Measurements from ENCODE around the gene SLC6A2. TPM values are rescaled to one million over a fixed set of nuclear protein-coding genes. Genes with fewer than 3 reads are reported as not detected.
A peak's percentile ranks its signal among the peaks of the same experiment; 100 is the strongest.
"Not testable (repeated sequence)": the region's sequence is repeated elsewhere in the genome, so short reads cannot be mapped to it uniquely, and the experiment has no call there.

Gene SLC6A2
- total RNA-seq, 2 experiments from 2014 or later = not detected

- Mint-ChIP-seq H3K9me3 (ENCODE audit: low read depth) (no peaks in the 10 kb centered on the region), H3K27me3 (peaks cover 35% of the 10 kb centered on the region), H3K27ac (no peak overlapping the region), H3K4me1 (no peaks in the 10 kb centered on the region), H3K4me3 (no peak overlapping the region), H3K36me3 (no peaks in the 10 kb centered on the region)
- CTCF ChIA-PET = no interaction called here
- DNase-seq (no peak), ATAC-seq (no peak)
These were observed 69.4 kb downstream of the SLC6A2 start for GRCh38 chr16:55725055-55725777.

DNA sequence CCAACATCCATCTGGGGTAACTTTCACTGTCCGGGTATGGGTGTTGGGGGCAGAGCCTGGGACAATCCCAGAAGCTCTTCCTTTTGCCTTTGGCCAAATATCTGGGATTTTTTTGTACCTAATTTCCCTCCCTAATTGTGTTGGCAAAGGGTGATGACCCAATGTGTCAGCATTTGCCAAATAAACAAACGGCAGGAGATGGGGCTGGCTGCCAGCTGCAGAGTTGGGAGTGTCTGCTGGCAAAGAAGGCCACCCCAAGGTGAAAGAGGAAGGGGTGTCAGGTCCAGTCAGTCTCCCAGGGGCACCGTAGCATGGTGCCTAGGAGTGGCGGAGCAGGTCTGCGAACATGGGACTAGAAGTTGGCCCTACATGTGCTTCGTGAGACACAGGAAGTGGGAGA, 73.0 kb downstream of the SLC6A2 start:
- CTCF ChIA-PET = no interaction called here
- no peak overlapping the region for H3K4me3 Mint-ChIP-seq
- H3K36me3 Mint-ChIP-seq = no peaks in the 10 kb centered on the region
- peaks cover 8% of the 10 kb centered on the region for H3K27me3 Mint-ChIP-seq
- H3K4me1 Mint-ChIP-seq = no peaks in the 10 kb centered on the region
- H3K9me3 Mint-ChIP-seq (ENCODE audit: low read depth) = no peaks in the 10 kb centered on the region
- no peak overlapping the region for H3K27ac Mint-ChIP-seq
- ATAC-seq (no peak), DNase-seq (no peak)

DNA sequence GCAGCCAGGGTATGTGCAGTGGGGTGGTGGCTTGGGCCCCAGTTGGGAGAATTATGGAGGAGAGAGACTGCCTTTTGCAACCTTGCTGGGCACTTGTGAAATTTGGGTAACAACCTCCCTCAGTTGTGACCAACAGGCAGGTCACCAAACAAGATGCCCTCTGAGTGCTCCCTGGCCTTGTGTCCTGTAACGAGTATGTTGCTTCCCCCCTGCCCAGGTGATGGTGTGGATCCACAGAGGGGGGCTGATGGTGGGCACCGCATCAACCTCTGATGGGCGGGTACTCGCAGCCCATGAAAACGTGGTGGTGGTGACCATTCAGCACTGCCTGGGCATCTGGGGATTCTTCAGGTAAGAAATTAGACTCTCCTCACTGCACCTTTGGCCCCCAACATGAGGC, 74.3 kb downstream of the SLC6A2 start:
- no peak overlapping the region for H3K27ac Mint-ChIP-seq
- no peaks in the 10 kb centered on the region for H3K4me1 Mint-ChIP-seq
- H3K36me3 Mint-ChIP-seq = no peaks in the 10 kb centered on the region
- no peaks in the 10 kb centered on the region for H3K9me3 Mint-ChIP-seq (ENCODE audit: low read depth)
- ATAC-seq (no peak), DNase-seq (no peak)
- peaks cover 5% of the 10 kb centered on the region for H3K27me3 Mint-ChIP-seq
- CTCF ChIA-PET = no interaction called here
- no peak overlapping the region for H3K4me3 Mint-ChIP-seq

DNA sequence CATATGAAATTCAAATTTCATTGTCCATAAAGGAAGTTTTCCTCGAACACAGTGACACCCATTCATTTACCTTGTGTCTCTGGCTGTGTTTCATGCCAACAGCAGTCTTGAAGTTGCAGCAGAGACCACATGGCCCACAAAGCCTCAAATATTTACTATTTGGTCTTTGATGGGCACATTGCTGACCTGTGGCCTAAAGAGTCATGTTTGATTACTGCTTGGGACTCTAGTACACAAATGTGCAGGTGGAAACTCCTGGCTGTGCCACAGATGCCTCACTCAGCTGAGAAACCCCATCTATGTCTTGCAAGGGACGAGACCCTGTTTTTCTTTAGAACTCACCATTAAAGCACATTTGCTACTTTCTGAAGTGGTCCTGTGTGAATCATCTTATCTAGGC, 76.7 kb downstream of the SLC6A2 start:
- peaks cover 10% of the 10 kb centered on the region for H3K27me3 Mint-ChIP-seq
- no peak for ATAC-seq
- H3K36me3 Mint-ChIP-seq = no peaks in the 10 kb centered on the region
- CTCF ChIA-PET = no interaction called here
- no peaks in the 10 kb centered on the region for H3K9me3 Mint-ChIP-seq (ENCODE audit: low read depth)
- no peak for DNase-seq
- no peak overlapping the region for H3K4me3 Mint-ChIP-seq
- no peak overlapping the region for H3K27ac Mint-ChIP-seq
- no peaks in the 10 kb centered on the region for H3K4me1 Mint-ChIP-seq

DNA sequence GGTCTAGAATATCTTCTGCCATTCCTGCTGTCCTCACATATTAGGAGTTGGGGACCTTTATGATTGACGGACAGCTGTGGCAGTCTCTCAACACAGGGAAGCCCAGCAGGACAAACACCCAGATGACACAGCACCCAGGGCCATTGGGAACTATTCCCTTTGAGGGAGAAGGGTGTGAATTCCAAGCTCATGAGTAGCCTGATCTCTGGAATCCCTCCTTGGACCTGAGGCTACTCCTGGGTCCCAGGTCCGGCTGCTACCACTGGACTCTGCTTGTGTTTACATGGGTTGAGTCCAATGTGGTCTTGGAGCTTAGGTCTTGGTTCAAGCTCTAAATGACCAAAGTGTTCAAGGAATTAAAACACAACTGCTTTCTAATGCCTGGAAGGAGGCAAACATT, 78.9 kb downstream of the SLC6A2 start:
- no peaks in the 10 kb centered on the region for H3K36me3 Mint-ChIP-seq
- H3K9me3 Mint-ChIP-seq (ENCODE audit: low read depth) = no peaks in the 10 kb centered on the region
- DNase-seq (no peak), ATAC-seq (no peak)
- no peaks in the 10 kb centered on the region for H3K4me1 Mint-ChIP-seq
- no peak overlapping the region for H3K27ac Mint-ChIP-seq
- peaks cover 26% of the 10 kb centered on the region for H3K27me3 Mint-ChIP-seq
- no peak overlapping the region for H3K4me3 Mint-ChIP-seq
- CTCF ChIA-PET = no interaction called here

GRCh38 chr16:55735120-55735781, 79.5 kb downstream of the SLC6A2 start:
- H3K27me3 Mint-ChIP-seq = peaks cover 26% of the 10 kb centered on the region
- no peaks in the 10 kb centered on the region for H3K9me3 Mint-ChIP-seq (ENCODE audit: low read depth)
- CTCF ChIA-PET = no interaction called here

DNA sequence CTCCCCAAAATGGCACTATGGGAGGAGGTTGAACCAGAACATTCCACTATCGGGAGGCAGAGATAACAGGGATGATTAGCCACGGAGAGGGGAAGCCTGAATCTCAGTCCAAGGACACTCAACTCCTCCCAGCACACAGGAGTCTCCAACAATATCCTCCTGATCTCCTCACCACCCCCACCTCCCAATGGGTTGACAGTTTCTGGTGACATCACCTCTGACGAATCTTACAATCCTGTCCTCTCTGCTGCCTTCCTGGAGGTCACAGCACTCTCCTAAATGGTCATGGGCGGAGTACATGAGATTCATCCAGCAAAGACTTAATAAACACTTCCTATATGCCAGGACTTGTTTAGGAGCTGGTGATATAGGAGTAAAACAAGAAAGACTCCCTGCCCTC, 80.9 kb downstream of the SLC6A2 start:
- H3K36me3 Mint-ChIP-seq = no peaks in the 10 kb centered on the region

More at GRCh38 chr16:55735120-55735781, 79.5 kb downstream of the SLC6A2 start:
- ATAC-seq (no peak), DNase-seq (no peak)
- no peaks in the 10 kb centered on the region for H3K36me3 Mint-ChIP-seq
- H3K27ac Mint-ChIP-seq = no peak overlapping the region
- no peak overlapping the region for H3K4me3 Mint-ChIP-seq
- H3K4me1 Mint-ChIP-seq = no peaks in the 10 kb centered on the region

DNA sequence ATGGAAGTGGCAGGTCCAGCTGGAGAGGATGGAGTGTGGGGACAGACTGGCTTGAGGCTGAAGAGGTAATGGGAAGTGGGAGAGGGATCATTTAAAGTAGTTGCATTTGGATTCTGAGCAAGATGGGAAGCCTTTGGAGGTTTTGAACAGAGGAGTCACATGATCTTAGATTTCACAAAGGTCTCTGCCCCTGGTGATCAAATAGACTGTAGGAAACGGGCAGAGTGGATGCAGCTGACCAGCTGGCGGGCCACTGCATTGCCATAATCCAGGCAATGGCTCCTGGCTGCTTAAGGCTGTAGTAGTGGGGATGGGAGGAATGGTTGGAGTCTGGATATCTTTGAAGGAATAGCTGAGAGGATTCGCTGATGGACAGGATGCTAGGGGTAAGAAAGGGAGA, 81.5 kb downstream of the SLC6A2 start:
- CTCF ChIA-PET = no interaction called here
- Mint-ChIP-seq H3K36me3 (no peaks in the 10 kb centered on the region), H3K27ac (no peak overlapping the region), H3K4me1 (no peaks in the 10 kb centered on the region), H3K9me3 (ENCODE audit: low read depth) (no peaks in the 10 kb centered on the region), H3K27me3 (peaks cover 32% of the 10 kb centered on the region), H3K4me3 (no peak overlapping the region)
- no peak for DNase-seq
- no peak for ATAC-seq

More for the DNA sequence above, 80.9 kb downstream of the SLC6A2 start:
- H3K27me3 Mint-ChIP-seq = peaks cover 32% of the 10 kb centered on the region
- DNase-seq (no peak), ATAC-seq (no peak)
- H3K27ac Mint-ChIP-seq = no peak overlapping the region
- no peaks in the 10 kb centered on the region for H3K4me1 Mint-ChIP-seq
- no peak overlapping the region for H3K4me3 Mint-ChIP-seq
- CTCF ChIA-PET = no interaction called here
- H3K9me3 Mint-ChIP-seq (ENCODE audit: low read depth) = no peaks in the 10 kb centered on the region

- DNase-seq (no peak), ATAC-seq (no peak)
- Mint-ChIP-seq H3K4me3 (no peak overlapping the region), H3K4me1 (no peaks in the 10 kb centered on the region), H3K36me3 (no peaks in the 10 kb centered on the region), H3K27ac (no peak overlapping the region), H3K27me3 (peaks cover 33% of the 10 kb centered on the region), H3K9me3 (ENCODE audit: low read depth) (no peaks in the 10 kb centered on the region)
- CTCF ChIA-PET = no interaction called here
These were observed 82.2 kb downstream of the SLC6A2 start for GRCh38 chr16:55737966-55738365.

DNA sequence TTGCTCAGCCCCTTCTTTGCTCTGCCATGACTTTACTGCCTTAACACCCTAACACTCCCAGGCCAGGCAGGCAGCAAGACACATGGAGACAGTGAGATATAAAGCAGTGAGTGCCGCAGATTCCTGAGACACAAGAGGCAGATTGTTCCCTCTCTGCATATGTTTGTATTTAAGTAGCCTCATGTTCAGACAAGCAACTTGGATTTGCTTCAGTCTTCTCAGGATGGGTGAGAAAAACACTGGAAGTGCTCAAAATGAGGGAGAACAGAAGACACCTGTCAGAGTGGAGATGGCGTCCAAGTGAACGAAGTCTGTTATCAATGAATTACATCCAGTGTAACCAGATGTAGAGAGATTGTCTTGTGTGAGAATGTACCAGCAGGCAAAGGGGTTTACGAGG, 90.3 kb downstream of the SLC6A2 start:
- Mint-ChIP-seq H3K9me3 (ENCODE audit: low read depth) (no peaks in the 10 kb centered on the region), H3K36me3 (no peaks in the 10 kb centered on the region), H3K4me3 (no peak overlapping the region), H3K4me1 (no peaks in the 10 kb centered on the region), H3K27ac (no peak overlapping the region), H3K27me3 (peaks cover 32% of the 10 kb centered on the region)
- CTCF ChIA-PET = no interaction called here
- ATAC-seq (no peak), DNase-seq (no peak)

DNA sequence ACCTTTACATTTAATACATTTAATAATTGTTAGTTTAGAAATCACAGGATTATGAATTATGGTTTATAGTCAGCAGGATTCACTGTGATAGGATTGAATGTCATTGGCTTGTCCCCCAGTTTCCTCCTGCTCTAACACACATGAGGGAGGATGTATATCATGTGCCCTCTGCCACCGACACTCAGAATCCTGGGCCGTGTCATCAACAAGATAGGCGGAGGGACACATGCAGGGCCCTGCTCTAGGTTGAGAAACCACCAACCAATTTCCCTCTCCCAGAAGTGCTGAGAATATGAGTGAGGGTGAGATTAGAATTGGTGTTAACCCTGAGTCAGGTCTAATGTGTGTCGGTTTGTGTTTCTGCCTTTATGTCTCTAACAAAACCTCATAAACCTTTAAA, 92.0 kb downstream of the SLC6A2 start:
- CTCF ChIA-PET = no interaction called here
- Mint-ChIP-seq H3K27ac (no peak overlapping the region), H3K4me3 (no peak overlapping the region), H3K4me1 (peaks cover 7% of the 10 kb centered on the region), H3K36me3 (peaks cover 9% of the 10 kb centered on the region), H3K9me3 (ENCODE audit: low read depth) (peaks cover 6% of the 10 kb centered on the region), H3K27me3 (peaks cover 26% of the 10 kb centered on the region)
- ATAC-seq (no peak), DNase-seq (no peak)

- CTCF ChIA-PET = interaction anchor here (1.4 kb wide), 1 partner anchor 288 kb away, joined by 7 read pairs; no protein-coding TSS in a partner anchor
- Mint-ChIP-seq H3K4me1 (peaks cover 25% of the 10 kb centered on the region), H3K36me3 (peaks cover 25% of the 10 kb centered on the region), H3K27ac (peak overlapping the region; percentile 98), H3K9me3 (ENCODE audit: low read depth) (peaks cover 18% of the 10 kb centered on the region)
- peak; percentile 78 for ATAC-seq
- H3K27me3 Mint-ChIP-seq, H3K4me3 Mint-ChIP-seq, DNase-seq: not testable (repeated sequence)
These were observed 96.8 kb downstream of the SLC6A2 start for GRCh38 chr16:55752465-55753144.

DNA sequence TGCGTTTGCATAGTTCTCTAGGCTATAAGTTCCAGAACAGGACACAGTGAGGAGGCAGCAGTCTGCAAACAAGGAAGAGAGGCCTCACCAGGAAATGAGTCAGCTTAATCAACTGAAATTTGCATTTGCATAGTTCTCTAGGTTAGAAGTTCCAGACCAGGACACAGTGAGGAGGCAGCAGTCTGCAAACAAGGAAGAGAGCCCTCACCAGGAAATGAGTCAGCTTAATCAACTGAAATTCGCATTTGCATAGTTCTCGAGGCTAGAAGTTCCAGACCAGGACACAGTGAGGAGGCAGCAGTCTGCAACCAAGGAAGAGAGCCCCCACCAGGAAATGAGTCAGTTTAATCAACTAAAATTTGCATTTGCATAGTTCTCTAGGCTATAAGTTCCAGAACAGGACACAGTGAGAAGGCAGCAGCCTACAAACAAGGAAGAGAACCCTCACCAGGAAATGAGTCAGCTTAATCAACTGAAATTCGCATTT, 97.4 kb downstream of the SLC6A2 start:
- ATAC-seq, H3K27me3 Mint-ChIP-seq: not testable (repeated sequence)
- peaks cover 18% of the 10 kb centered on the region for H3K9me3 Mint-ChIP-seq (ENCODE audit: low read depth)
- peaks cover 25% of the 10 kb centered on the region for H3K36me3 Mint-ChIP-seq
- H3K4me3 Mint-ChIP-seq = peak overlapping the region; percentile 23
- peaks cover 25% of the 10 kb centered on the region for H3K4me1 Mint-ChIP-seq
- DNase-seq = peak; percentile 59
- peak overlapping the region; percentile 98 for H3K27ac Mint-ChIP-seq
- CTCF ChIA-PET = interaction anchor here (1.4 kb wide), 1 partner anchor 288 kb away, joined by 7 read pairs; no protein-coding TSS in a partner anchor

Data from activated CD8-positive, alpha-beta memory T cell treated with anti-CD3 and anti-CD28 coated beads, Interleukin-2, amount 10 ng/mL, durations not matched to agents 7 days and 5 days (primary cell).